ENCODE results near the gene CDK6. TPM values are rescaled to one million over a fixed set of nuclear protein-coding genes. Genes with fewer than 3 reads are reported as not detected.

CDK6 gene
- total RNA-seq, 1 experiment from 2014 or later, result 175 TPM

GRCh38 chr7:92586403-92586802 is 250.0 kb downstream of the CDK6 start:
- BruUV-seq (replicated peaks), result no TSS peak

DNA sequence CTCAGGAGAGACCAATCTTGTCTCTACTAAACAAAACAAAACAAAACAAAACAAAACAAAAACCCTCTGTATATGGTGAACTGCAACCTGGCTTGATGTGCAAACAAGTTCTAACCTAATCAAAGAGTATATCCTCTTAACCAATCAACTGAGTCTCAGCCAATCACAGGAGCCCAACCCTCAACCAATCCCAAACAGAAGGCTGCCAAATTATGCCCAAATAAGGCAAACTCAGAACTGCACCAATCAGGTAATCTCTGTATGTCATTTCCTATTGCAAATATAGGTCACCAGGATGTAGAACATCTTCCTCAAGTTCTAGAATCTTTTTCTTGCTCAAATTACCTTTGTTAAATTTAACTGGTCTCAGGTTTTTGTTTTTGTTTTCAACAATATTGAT is 251.4 kb downstream of the CDK6 start:
- ChIA-PET POLR2A (no interaction called here), CTCF (no interaction called here)
- DNase-seq, result no peak
- peaks cover 33% of the 10 kb centered on the region for H3K36me3 Mint-ChIP-seq (ENCODE audit: insufficient read depth, unreplicated experiment)
- no peak for TF ChIP-seq CTCF (IDR thresholded peaks at IDR 0.05; ENCODE audit: insufficient read depth in 1 of 2, low read depth in 1 of 2, low read length in 1 of 2, severe bottlenecking in 1 of 2, unreplicated experiment in 1 of 2)
- BruUV-seq (replicated peaks), result no TSS peak
- H3K4me1 Mint-ChIP-seq (ENCODE audit: low read depth, unreplicated experiment), result peaks cover 19% of the 10 kb centered on the region
- no peak overlapping the region for H3K27ac Mint-ChIP-seq (ENCODE audit: unreplicated experiment)
- H3K9me3 ChIP-seq, result no peaks in the 10 kb centered on the region
- H3K4me3 Mint-ChIP-seq (ENCODE audit: unreplicated experiment), result no peak overlapping the region
- H3K27me3 ChIP-seq (replicated peaks; ENCODE audit: control insufficient read depth, insufficient read depth, low read length), result no peaks in the 10 kb centered on the region
- H3K27me3 Mint-ChIP-seq (ENCODE audit: insufficient read depth, unreplicated experiment), result no peaks in the 10 kb centered on the region
- intact Hi-C loops (cut with micrococcal nuclease; ENCODE audit: unreplicated experiment), result no loop called here
- H3K4me3 ChIP-seq (ENCODE audit: low read depth, low read length), result no peak overlapping the region
- peaks cover 19% of the 10 kb centered on the region for H3K4me1 ChIP-seq
- peaks cover 9% of the 10 kb centered on the region for H3K9me3 Mint-ChIP-seq (ENCODE audit: unreplicated experiment)
- H3K36me3 ChIP-seq (ENCODE audit: control insufficient read depth, insufficient read depth, low read length), result no peaks in the 10 kb centered on the region; the same call in 1 of the 2 replicates

More at GRCh38 chr7:92586403-92586802, 250.0 kb downstream of the CDK6 start:
- Mint-ChIP-seq H3K4me3 (ENCODE audit: unreplicated experiment) (no peak overlapping the region), H3K9me3 (ENCODE audit: unreplicated experiment) (peaks cover 9% of the 10 kb centered on the region), H3K36me3 (ENCODE audit: insufficient read depth, unreplicated experiment) (peaks cover 26% of the 10 kb centered on the region), H3K27ac (ENCODE audit: unreplicated experiment) (no peak overlapping the region), H3K27me3 (ENCODE audit: insufficient read depth, unreplicated experiment) (no peaks in the 10 kb centered on the region), H3K4me1 (ENCODE audit: low read depth, unreplicated experiment) (peaks cover 19% of the 10 kb centered on the region)
- TF ChIP-seq CTCF (IDR thresholded peaks at IDR 0.05; ENCODE audit: insufficient read depth in 1 of 2, low read depth in 1 of 2, low read length in 1 of 2, severe bottlenecking in 1 of 2, unreplicated experiment in 1 of 2), result no peak
- no peaks in the 10 kb centered on the region for H3K27me3 ChIP-seq (replicated peaks; ENCODE audit: control insufficient read depth, insufficient read depth, low read length)
- CTCF ChIA-PET, result no interaction called here
- no peak for DNase-seq
- H3K4me1 ChIP-seq, result peaks cover 23% of the 10 kb centered on the region
- POLR2A ChIA-PET, result no interaction called here
- intact Hi-C loops (cut with micrococcal nuclease; ENCODE audit: unreplicated experiment), result no loop called here
- H3K36me3 ChIP-seq (ENCODE audit: control insufficient read depth, insufficient read depth, low read length), result no peaks in the 10 kb centered on the region; the same call in 1 of the 2 replicates
- no peaks in the 10 kb centered on the region for H3K9me3 ChIP-seq
- no peak overlapping the region for H3K4me3 ChIP-seq (ENCODE audit: low read depth, low read length)

DNA sequence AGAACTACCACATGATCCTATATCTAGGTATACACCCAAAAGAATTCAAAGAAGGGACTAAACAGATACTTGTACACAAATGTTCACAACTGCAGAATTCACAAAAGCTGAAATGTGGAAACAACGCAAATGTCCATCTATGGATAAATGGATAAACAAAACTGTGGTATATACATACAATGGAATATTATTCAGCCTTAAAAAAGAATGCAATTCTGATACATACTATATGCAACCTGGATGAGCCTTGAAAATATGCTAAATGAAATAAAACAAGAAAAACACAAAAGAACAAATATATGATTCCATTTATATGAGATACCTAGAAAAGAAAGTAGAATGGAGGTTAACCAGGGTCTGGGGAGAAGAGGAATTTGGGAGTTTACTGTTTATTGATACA is 253.4 kb downstream of the CDK6 start:
- Histone ChIP-seq H3K36me3 (ENCODE audit: control insufficient read depth, insufficient read depth, low read length) (no peaks in the 10 kb centered on the region; the same call in none of the 2 replicates), H3K4me3 (ENCODE audit: low read depth, low read length) (no peak overlapping the region), H3K4me1 (peaks cover 16% of the 10 kb centered on the region), H3K27me3 (replicated peaks; ENCODE audit: control insufficient read depth, insufficient read depth, low read length) (no peaks in the 10 kb centered on the region), H3K9me3 (no peaks in the 10 kb centered on the region)
- no peak overlapping the region for H3K27ac Mint-ChIP-seq (ENCODE audit: unreplicated experiment)
- CTCF ChIA-PET, result no interaction called here
- H3K4me1 Mint-ChIP-seq (ENCODE audit: low read depth, unreplicated experiment), result peaks cover 7% of the 10 kb centered on the region
- peaks cover 9% of the 10 kb centered on the region for H3K9me3 Mint-ChIP-seq (ENCODE audit: unreplicated experiment)
- H3K36me3 Mint-ChIP-seq (ENCODE audit: insufficient read depth, unreplicated experiment), result peaks cover 43% of the 10 kb centered on the region
- POLR2A ChIA-PET, result interaction anchor here (0.6 kb wide), 1 partner anchor 63 kb away, joined by 3 read pairs; no protein-coding TSS in a partner anchor
- BruUV-seq (replicated peaks), result no TSS peak
- DNase-seq, result no peak
- H3K27me3 Mint-ChIP-seq (ENCODE audit: insufficient read depth, unreplicated experiment), result no peaks in the 10 kb centered on the region
- intact Hi-C loops (cut with micrococcal nuclease; ENCODE audit: unreplicated experiment), result no loop called here
- TF ChIP-seq CTCF (IDR thresholded peaks at IDR 0.05; ENCODE audit: insufficient read depth in 1 of 2, low read depth in 1 of 2, low read length in 1 of 2, severe bottlenecking in 1 of 2, unreplicated experiment in 1 of 2), result no peak
- H3K4me3 Mint-ChIP-seq (ENCODE audit: unreplicated experiment), result no peak overlapping the region
